ACC112 (cell line): ENCODE results near the gene RNF34.
A peak's percentile ranks its signal among the peaks of the same experiment; 100 is the strongest.

Experiments
- H2AFZ ChIP-seq: fragments of 200-600 bp; sonication (generic); one replicate; pipeline ENCODE4 v1.6.0; 2017; ENCODE audit warnings: antibody characterized with exemption, low read length; ENCODE audit not compliant: unreplicated experiment
- H3K27ac ChIP-seq: fragments of 200-600 bp; sonication (generic); 2 replicates; pipeline ENCODE4 v1.5.1; 2014; ENCODE audit warnings: low read depth, mild to moderate bottlenecking, antibody characterized with exemption, low read length, moderate library complexity
- H3K27me3 ChIP-seq: fragments of 200-600 bp; sonication (generic); 2 replicates; pipeline ENCODE4 v1.6.1; 2014; ENCODE audit warnings: mild to moderate bottlenecking, antibody characterized with exemption, low read length, moderate library complexity, mixed read lengths; ENCODE audit not compliant: insufficient read depth
- H3K36me3 ChIP-seq: fragments of 200-600 bp; sonication (generic); 2 replicates; pipeline ENCODE4 v1.6.1; 2016; ENCODE audit warnings: mild to moderate bottlenecking, antibody characterized with exemption, low read length, moderate library complexity, mixed read lengths; ENCODE audit not compliant: insufficient read depth
- H3K4me1 ChIP-seq: fragments of 200-600 bp; sonication (generic); one replicate; pipeline ENCODE4 v1.6.1; 2016; ENCODE audit warnings: low read length, mixed read lengths; ENCODE audit not compliant: insufficient read depth, unreplicated experiment, control insufficient read depth
- H3K4me3 ChIP-seq: fragments of 200-600 bp; sonication (generic); 2 replicates; pipeline ENCODE4 v1.5.1; 2014; ENCODE audit warnings: mild to moderate bottlenecking, low read depth, low read length
- H3K79me2 ChIP-seq: fragments of 200-600 bp; sonication (generic); one replicate; pipeline ENCODE4 v1.6.0; 2016; ENCODE audit warnings: low read length; ENCODE audit not compliant: control insufficient read depth, unreplicated experiment, insufficient read depth

RNF34 gene

GRCh38 chr12:121439715-121440114 lies 39.8 kb downstream of the RNF34 start:
- Histone ChIP-seq H3K27me3 (no peaks in the 10 kb centered on the region), H2AFZ (no peak overlapping the region), H3K4me1 (no peaks in the 10 kb centered on the region), H3K79me2 (no peaks in the 10 kb centered on the region), H3K27ac (no peak overlapping the region), H3K36me3 (peaks cover 26% of the 10 kb centered on the region), H3K4me3 (no peak overlapping the region)

- H3K79me2 ChIP-seq: no peaks in the 10 kb centered on the region
- H3K4me1 ChIP-seq: no peaks in the 10 kb centered on the region
- H3K36me3 ChIP-seq: peaks cover 24% of the 10 kb centered on the region
- no peak overlapping the region for H3K4me3 ChIP-seq
- H3K27me3 ChIP-seq: no peaks in the 10 kb centered on the region
- H2AFZ ChIP-seq: no peak overlapping the region
- no peak overlapping the region for H3K27ac ChIP-seq
Measured at GRCh38 chr12:121440768-121441167, 40.9 kb downstream of the RNF34 start.

GRCh38 chr12:121441555-121441954 lies 41.6 kb downstream of the RNF34 start:
- Histone ChIP-seq H3K27ac (no peak overlapping the region), H3K4me1 (no peaks in the 10 kb centered on the region), H3K79me2 (no peaks in the 10 kb centered on the region), H3K36me3 (peaks cover 19% of the 10 kb centered on the region), H2AFZ (no peak overlapping the region), H3K27me3 (no peaks in the 10 kb centered on the region), H3K4me3 (no peak overlapping the region)

- Histone ChIP-seq H3K27me3 (no peaks in the 10 kb centered on the region), H3K79me2 (no peaks in the 10 kb centered on the region), H3K4me3 (no peak overlapping the region), H2AFZ (no peak overlapping the region), H3K36me3 (peaks cover 11% of the 10 kb centered on the region; the same call in 1 of the 2 replicates), H3K27ac (no peak overlapping the region), H3K4me1 (no peaks in the 10 kb centered on the region)
Measured at GRCh38 chr12:121442028-121442948, 42.4 kb downstream of the RNF34 start.

GRCh38 chr12:121443193-121443870 lies 43.4 kb downstream of the RNF34 start:
- Histone ChIP-seq H3K79me2 (no peaks in the 10 kb centered on the region), H3K27ac (no peak overlapping the region), H3K36me3 (0 out of 2 replicates have a peak, but pooled peaks cover 8% of the 10 kb centered on the region), H3K4me1 (no peaks in the 10 kb centered on the region), H3K4me3 (no peak overlapping the region), H2AFZ (no peak overlapping the region), H3K27me3 (no peaks in the 10 kb centered on the region)

GRCh38 chr12:121443911-121444841 lies 44.3 kb downstream of the RNF34 start:
- H3K27ac ChIP-seq: no peak overlapping the region

GRCh38 chr12:121444842-121445202 lies 44.9 kb downstream of the RNF34 start:
- Histone ChIP-seq H3K79me2 (no peaks in the 10 kb centered on the region), H3K36me3 (0 out of 2 replicates have a peak, but pooled peaks cover 8% of the 10 kb centered on the region)

More at GRCh38 chr12:121443911-121444841, 44.3 kb downstream of the RNF34 start:
- H3K79me2 ChIP-seq: no peaks in the 10 kb centered on the region
- no peaks in the 10 kb centered on the region for H3K27me3 ChIP-seq
- 0 out of 2 replicates have a peak, but pooled peaks cover 8% of the 10 kb centered on the region for H3K36me3 ChIP-seq
- H2AFZ ChIP-seq: no peak overlapping the region
- H3K4me1 ChIP-seq: no peaks in the 10 kb centered on the region
- no peak overlapping the region for H3K4me3 ChIP-seq

GRCh38 chr12:121446750-121447149 lies 46.8 kb downstream of the RNF34 start:
- Histone ChIP-seq H3K27me3 (no peaks in the 10 kb centered on the region), H2AFZ (no peak overlapping the region), H3K79me2 (no peaks in the 10 kb centered on the region), H3K27ac (no peak overlapping the region), H3K36me3 (0 out of 2 replicates have a peak, but pooled peaks cover 3% of the 10 kb centered on the region), H3K4me3 (no peak overlapping the region), H3K4me1 (no peaks in the 10 kb centered on the region)

More at GRCh38 chr12:121444842-121445202, 44.9 kb downstream of the RNF34 start:
- Histone ChIP-seq H2AFZ (no peak overlapping the region), H3K4me1 (no peaks in the 10 kb centered on the region), H3K27ac (no peak overlapping the region), H3K27me3 (no peaks in the 10 kb centered on the region), H3K4me3 (no peak overlapping the region)

GRCh38 chr12:121448771-121449315 lies 48.9 kb downstream of the RNF34 start:
- Histone ChIP-seq H3K79me2 (peaks cover 3% of the 10 kb centered on the region), H3K27me3 (no peaks in the 10 kb centered on the region), H2AFZ (no peak overlapping the region), H3K36me3 (no peaks in the 10 kb centered on the region), H3K4me1 (no peaks in the 10 kb centered on the region), H3K4me3 (no peak overlapping the region), H3K27ac (no peak overlapping the region)

- Histone ChIP-seq H3K36me3 (no peaks in the 10 kb centered on the region), H3K79me2 (peaks cover 15% of the 10 kb centered on the region), H3K27me3 (no peaks in the 10 kb centered on the region), H3K27ac (no peak overlapping the region), H3K4me3 (peak overlapping the region; percentile 61), H2AFZ (peak overlapping the region; percentile 15), H3K4me1 (no peaks in the 10 kb centered on the region)
Measured at GRCh38 chr12:121451961-121452339, 52.0 kb downstream of the RNF34 start.
